Hindlimb muscle (tissue), 1 donor: Measurements from ENCODE around the gene ZSWIM1. TPM values are rescaled to one million over a fixed set of nuclear protein-coding genes. Genes with fewer than 3 reads are reported as not detected.
"Not testable (repeated sequence)": the region's sequence is repeated elsewhere in the genome, so short reads cannot be mapped to it uniquely, and the experiment has no call there.

Experiments
- DNase-seq: peaks from one replicate; pipeline ENCODE4 v3.0.0-alpha.2; 2013
- polyA plus RNA-seq: library from polyadenylated mRNA; unstranded; fragments of 120-200 nt; gene quantifications from one replicate; pipeline ENCODE4 v1.2.1, GENCODE V29; 2013; ENCODE audit not compliant: insufficient read length

ZSWIM1 gene
- polyA plus RNA-seq, 1 donor: 11.9 TPM

DNA sequence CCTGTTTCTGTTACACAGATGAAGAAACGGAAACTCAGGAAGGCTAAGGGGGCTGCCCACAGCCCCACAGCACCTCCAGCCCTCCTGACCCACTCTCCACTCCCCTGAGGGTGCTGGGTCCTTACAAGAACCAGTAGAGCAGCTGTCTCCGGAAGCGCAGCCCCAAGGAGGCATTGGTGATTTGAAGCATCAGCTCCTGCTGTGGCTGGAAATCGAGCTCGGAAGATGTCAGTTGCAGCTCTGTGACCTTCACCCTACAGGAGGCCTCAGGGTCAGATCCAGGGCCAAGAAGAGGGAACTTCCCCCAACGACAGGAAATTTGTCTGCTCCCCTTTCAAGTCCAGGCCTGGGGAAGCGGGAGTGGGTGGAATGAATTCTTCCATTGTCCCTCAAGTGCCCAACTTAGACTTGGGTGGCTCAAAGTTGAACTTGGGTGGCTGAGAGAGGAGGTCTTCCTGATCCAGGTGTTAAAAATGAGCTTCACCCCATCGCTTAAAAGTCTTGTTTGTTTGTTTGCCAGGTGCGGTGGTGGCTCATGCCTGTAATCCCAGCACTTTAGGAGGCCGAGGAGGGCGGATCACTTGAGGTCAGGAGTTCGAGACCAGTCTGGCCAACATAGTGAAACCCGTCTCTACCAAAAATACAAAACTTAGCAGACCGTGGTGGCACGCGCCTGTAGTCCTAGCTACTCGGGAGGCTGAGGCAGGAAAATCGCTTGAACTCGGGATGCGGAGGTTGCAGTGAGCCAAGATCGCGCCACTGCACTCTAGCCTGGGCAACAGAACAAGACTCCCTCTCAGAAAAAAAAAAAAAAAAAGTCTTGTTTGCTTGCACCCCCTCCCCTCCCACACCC is 29.0 kb downstream of the ZSWIM1 start:
- no peak for DNase-seq

DNA sequence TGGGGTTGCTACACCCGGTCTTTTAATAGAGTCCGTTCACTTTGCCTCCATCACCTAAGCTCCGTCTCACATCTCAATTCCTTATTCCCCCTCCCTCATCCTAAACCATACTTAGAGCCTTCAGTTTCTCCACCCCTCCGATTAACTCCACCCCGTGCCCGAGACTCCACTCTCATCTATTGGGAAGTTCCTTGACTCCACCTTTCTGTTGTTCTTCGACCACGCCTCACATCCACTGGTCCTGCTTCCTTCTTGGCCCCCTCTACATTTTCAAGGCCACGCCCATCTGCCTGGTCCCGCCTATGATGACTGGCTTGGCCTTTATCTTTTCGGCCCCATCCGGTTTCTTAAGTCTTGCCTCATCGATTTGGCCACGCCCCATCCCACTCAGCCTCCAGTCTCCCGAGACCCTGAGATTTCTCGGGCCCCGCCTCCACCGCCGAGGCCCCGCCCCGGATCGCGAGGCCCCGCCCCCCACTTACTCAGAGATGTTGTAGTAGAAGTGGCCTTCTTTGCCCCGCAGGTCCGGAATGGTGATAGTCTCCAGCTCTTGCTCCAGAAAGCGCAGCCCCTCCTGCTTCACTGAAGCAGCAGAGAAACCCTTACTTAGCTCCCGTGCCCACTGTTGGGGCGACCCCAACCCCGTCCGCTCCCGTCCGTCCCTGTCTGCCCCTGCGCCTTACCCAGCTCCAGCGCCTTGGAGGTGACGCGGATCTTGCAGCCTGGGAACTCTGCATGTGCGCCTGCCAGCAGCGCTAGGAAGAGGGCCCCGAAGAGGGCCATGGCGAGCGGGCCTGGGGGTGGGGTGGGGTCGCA is 29.9 kb downstream of the ZSWIM1 start:
- peak; percentile 89 for DNase-seq

DNA sequence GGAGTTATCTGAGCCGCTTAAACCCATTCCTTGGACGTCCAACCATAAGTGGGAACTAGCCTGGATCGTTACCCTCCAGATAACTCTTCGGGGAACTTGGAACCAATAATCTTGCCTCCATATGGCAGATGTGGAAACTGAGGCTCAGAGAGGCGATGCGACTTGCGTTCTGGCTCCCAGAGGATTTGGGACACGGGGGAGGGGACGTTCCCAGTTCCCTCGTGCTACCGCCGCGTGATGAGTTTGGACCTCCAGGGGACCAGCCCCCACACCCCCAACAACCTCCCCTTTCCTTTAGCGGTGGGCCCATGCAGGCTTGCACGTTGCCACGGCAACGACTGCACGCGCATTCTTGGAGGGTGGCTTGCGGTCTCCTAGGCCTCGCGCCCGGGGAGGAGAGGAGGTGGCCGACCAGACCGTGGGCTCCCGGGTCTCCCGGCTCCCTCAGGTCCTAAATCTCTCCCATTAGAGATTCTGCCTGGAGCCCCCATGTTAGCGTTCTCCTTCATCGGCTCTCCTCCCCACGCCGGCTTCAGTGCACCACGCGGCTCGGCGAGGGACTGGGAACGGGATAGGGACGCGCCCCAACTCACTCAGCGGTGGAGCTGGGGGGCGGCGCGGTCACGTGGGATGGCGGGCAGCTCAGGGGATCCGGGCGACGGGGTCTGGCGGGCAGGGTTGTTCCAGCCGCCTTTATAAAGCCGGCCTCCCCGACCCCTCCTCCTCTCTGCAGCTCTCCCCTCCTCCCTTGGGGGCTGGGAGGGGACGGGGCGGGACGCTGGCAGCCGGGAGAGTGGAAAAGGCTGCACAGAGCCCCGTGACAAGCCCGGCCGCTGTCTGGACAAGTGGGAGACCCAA is 30.7 kb downstream of the ZSWIM1 start, which contains the start of gene PLTP:
PLTP (minus strand) TSS at position 670 of the 858 bp plus-strand sequence. CDS start 703 bp downstream, outside the sequence.
- DNase-seq: peak; percentile 78

DNA sequence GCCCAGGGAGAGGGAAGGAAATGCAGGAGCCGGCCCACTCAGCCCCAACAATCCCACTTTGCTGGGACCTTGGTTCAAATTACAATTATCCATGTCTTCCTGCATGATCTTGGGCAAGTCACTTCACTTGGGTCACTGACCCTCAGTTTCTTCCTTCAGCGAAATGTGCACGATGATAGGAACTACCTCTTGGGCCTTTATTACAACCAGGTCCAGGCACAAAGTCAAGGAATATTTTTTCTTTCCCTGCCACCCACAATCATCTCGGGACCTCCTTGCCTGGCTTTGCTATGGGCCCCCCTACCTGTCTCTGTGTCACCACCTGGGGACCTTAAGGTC is 31.3 kb downstream of the ZSWIM1 start:
- DNase-seq: no peak

DNA sequence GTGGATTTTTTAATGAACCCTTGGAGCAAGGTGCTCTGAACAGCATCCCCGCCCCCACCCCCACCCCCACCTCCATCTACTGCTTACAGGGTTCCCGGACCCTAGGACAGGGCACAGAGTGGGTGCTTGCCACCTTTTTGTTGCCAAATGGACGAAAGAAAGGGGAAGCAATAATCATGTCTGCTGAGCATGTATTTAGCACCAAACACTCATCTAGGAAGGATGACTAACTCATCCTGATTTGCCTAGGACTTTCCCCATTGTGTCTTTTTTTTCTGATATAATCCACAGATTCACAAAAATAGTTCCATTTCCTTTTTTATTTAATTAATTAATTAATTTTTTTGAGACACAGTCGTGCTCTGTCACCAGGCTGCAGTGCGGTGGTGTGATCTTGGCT is 32.1 kb downstream of the ZSWIM1 start:
- DNase-seq: no peak

DNA sequence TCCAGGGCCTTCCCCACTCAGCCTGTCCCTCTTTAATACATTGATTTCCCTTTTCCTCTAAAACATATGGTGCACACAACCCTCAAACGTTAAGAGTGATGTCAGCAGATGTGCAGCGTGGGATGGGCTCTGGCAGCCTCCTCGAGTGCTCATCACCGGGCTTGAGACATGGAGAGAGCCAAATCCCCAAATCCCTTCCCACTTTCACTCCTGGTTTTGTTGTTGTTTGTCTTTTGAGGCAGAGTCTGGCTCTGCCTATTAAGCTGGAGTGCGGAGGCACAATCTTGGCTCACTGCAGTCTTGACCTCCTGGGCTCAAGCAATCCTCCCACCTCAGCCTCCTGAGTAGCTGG is 36.7 kb downstream of the ZSWIM1 start:
- peak; percentile 77 for DNase-seq

DNA sequence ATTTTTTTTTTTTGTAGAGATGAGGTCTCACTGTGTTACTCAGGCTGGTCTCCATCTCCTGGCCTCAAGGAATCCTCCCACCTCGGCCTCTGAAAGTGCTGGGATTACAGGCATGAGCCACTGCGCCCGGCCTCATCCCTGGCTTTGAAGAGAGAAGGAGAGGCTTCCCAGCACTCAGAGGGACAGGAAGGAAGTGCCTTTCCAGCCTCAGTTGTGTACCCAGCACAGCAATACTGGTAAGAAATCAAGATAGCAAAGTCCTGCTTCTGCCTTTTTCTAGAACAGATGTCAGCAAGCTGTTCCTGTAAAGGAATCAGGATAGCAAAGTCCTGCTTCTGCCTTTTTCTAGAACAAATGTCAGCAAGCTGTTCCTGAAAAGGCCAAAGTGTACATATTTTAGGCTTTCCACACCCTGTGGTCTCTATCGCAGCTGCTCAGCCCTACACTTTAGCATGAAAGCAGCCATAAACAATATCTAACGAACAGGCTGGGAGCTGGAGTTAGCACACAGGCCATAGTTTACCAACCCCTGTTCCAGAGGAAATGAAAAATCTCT is 37.2 kb downstream of the ZSWIM1 start:
- no peak for DNase-seq

DNA sequence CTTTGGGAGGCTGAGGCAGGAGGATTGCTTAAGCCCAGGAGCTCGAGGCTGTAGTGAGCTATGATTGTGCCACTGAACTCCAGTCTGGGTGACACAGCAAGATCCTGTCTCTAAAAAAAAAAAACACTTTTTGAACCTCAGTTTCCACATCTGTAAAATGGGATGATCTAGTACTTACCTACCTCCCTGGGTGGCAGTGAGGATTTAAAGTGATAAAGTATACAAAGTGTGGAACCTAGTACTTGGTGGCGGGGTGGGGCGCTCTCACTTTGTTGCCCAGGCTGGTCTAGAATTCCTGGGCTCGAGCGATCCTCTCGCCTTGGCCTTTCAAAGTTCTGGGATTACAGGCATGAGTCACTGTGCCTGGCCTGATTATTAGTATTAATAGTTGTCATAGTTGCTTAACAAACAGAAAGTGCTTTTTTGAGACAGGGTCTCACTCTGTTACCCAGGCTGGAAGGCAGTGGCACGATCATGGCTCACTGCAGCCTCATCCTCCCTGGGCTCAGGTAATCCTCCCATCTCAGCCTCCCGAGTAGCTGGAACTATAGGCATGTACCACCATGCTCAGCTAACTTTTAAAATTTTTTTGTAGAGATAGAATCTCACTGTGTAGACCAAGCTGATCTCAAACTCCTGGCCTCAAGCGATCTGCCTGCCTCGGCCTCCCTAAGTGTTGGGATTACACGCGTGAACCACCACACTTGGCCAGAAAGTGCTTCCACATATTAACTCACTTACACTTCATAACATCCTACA is 37.9 kb downstream of the ZSWIM1 start:
- no peak for DNase-seq

DNA sequence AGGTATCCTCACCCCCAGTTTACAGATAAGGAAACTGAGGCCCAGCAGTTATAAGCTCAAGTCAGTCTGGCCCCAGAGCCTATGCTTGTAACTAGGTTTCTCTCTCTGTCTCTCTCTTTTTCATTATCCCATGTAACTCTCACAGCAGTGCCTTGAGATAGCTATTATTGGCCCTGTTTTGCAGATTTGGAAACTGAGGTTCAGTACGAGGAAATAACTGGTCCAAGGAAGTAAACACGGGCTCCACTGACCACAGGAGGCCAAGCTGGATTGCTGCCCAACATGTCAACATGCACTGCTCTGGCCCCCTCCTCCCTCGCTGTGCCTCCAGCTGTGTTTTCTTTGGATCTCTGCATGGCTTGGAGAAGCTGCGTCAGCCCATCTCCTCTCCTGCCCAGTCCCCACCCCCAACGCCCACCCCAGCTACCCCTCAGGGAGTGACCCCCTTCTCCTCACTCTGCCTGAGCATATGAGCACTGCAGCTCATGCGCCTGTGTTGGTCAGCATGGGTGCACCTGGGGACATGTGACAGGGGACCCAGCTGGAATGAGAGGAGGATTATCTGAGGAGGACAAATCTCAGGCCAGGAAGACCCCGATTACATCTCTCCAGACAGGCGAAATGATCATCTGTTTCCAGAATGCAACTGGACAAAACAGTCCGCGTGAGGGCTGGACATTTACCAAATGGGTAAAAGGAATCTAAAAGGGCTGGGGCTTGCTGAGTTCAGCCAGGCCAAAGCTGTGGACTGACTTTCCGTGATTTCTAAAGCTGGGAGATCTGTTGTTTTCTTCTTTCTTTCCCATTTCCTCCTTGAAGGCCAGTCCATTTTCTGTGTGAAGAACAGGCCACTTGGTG is 38.7 kb downstream of the ZSWIM1 start:
- peak; percentile 70 for DNase-seq

DNA sequence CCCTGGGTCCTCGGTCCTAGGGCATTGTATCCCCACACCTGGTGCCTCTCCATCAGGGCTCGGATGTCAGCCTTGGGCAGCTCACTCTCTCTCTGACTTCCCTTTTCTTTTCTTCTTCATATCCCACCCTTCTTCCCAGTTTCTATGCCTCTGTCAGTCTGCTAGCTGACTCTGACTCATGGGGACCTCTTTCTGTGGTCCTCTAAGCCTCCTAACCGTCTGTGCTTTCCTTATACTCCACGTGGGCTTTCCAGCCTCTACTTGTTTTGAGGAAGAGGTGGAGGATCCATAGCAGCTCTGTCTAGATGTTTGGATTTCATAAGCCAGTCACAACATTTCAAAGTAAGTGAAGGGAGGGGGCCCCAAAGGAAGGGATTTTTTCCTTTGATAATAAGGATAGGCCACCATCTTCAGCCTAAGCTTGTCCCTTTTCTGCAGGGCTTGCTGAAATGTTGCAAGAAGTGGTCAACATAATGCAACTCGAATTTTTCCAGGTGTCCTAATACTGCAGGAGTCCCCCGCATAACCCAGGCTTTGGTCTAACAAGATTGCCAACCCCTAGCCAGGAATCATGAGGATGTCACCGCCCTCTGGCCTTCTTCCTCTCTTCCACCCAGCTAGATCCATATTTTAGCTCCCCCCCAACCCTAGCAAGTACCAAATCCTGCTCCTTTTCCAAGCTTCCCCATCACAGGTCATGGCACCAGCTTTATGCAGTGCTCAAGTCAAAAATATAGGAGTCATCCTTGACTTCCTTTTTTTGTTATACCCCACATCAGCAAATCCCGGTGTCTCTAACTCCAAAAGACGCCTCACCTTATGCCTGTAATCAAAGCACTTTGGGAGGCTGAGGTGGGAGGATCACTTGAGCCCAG is 39.7 kb downstream of the ZSWIM1 start:
- no peak for DNase-seq

DNA sequence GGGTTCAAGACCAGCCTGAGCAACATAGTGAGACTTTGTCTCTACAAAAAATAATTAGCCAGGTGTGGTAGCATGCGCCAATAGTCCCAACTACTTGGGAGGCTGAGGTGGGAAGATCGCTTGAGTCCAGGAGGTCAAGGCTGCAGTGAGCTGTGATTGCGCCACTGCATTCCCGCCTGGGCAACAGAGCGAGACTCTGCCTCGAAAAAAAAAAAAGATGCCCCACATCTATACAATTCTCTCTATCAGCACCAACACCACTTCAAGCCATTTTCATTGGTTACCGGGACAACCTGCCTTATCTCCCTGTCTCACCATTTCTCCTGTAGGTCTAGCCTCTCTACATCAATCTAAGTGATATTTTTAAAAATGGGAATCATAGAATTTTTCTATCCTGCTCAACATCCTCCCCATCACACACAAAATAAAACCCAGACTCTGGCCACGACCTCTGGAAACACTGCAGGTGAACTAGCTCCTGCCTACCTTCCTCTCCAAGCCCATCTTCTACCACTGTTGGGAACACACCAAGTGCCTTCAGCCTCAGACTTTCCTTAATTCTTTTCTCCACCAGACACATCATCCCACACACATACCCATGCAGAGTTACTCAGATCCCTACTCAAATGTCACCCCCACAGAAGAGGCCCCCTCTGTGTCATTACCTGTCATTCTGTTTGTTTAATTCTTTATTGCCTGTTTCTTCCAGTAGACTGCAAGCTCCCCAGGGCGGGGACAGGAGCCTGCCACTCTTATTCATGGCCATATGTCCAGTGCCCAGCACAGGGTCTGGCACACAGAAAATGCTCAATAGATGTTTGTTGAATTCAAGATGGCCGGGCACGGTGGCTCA is 40.5 kb downstream of the ZSWIM1 start:
- DNase-seq: no peak

DNA sequence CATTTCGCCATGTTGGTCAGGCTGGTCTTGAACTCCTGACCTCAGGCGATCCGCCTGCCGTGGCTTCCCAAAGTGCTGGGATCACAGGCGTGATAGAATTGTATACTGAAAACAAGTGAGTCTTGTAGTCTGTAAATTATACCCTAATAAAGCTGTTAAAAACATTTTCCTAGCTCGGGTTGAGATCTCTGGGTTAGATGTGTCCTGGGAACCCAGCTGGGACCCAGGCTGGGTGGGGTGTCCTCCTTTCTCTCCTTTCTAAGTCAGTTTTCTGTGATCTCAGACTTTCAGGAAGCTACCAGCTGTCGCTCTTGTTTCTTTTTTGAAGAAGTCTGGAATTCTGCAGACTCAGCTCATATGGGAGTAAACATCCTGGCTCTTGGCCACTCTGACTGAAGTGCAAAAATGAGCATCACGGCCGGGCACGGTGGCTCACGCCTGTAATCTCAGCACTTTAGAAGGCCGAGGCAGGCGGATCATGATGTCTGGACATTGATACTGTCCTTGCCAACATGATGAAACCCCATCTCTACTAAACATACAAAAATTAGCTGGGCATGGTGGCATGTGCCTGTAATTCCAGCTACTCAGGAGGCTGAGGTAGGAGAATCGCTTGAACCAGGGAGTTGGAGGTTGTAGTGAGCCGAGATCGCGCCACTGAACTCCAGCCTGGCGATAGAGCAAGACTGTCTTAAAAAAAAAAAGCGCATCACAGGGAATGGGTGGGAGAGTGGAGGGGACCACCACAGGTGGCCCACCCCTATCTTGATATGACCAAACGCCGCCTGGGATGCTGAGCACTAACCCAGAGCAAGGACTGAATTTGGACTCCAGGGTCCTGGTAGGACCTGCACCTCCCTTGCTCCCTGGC is 43.6 kb downstream of the ZSWIM1 start:
- peak; percentile 56 for DNase-seq

DNA sequence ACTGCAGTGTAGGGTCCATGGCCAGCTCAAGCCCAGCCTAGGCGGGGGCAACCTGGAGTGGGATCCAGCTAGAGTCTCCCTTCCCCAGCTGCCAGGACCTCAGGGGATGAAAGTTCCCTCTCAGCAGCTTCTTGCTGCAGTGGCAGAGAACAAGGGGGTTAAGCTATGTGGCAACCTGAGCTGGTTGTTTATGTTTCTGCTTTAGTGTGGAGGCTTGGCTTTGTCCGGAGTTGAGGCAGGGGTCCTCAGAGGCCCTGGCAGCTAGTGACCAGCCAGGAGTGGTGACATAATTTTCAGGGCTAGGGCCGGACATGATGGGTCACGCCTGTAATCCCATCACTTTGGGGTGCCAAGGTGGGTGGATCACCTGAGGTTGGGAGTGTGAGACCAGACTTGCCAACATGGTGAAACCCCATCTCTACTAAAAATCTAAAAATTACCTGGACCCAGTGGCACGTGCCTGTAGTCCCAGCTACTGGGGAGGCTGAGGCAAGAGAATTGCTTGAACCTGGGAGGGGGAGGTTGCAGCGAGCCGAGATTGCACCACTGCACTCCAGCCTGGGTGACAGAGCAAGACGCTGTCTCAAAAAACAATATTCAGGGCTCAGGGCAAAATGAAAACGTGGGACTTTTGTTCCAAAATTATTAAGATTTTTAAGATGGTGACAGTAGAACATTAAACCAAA is 44.9 kb downstream of the ZSWIM1 start:
- no peak for DNase-seq

DNA sequence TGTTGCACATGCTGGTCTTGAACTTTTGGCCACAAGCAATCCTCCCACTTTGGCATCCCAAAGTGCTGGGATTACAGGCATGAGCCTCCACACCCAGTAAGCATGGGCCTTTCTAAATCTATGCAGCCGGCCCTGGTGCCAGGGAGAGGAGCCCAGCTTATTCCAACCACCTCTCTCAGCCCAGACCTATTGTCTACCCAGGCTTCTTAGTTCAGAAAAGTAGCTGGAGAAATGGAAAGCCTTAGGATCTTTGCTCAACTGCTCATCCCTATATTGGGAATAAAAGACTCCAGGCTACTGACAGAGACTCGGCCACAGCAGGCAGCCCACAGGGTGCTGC is 45.7 kb downstream of the ZSWIM1 start:
- DNase-seq: no peak

DNA sequence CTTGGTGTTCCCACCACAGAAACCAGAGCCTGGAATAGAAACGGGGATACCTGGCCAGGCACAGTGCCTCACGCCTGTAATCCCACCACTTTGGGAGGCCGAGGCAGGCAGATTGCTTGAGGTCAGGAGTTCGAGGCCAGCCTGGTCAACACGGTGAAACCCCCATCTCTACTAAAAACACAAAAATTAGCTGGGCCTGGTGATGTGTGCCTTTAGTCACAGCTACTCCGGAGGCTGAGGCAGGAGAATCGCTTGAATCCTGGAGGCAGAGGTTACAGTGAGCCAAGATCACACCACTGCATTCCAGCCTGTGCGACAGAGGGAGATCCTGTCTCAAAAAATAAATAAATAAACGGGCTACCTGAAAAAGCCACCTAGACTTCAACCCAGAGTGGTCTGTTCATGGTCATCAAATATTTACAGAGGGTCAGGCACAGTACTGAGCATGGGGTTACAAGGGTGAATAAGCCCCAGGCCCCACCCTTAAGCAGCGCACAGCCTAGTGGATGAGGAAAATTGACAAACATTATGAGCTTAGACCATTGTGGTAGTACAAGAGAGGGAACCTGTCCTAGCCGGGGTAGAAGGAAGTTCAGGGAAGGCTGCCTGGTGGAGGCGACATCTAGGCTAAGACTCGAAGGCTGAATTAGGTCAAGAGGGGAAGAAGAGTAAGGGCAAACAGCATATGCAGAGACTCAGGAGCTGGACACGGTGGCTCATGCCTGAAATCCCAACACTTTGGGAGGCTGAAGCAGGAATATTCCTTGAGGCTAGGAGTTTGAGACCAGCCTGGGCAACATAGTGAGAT is 46.2 kb downstream of the ZSWIM1 start:
- DNase-seq: no peak

DNA sequence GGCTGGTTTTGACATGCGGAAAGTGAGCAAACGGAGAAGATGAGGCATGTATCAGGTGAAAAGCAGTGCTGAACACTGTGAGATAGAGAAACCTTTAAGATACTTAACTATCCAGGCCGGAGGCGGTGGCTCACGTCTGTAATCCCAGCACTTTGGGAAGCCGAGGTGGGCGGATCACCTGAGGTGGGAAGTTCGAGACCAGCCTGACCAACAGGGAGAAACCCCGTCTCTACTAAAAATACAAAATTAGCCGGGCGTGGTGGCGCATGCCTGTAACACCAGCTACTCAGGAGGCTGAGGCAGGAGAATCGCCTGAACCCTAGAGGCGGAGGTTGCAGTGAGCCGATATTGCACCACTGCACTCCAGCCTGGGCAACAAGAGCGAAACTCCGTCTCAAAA is 50.7 kb downstream of the ZSWIM1 start:
- not testable (repeated sequence) for DNase-seq
